ENCODE results near the gene SREBF1. TPM values are rescaled to one million over a fixed set of nuclear protein-coding genes. Genes with fewer than 3 reads are reported as not detected.

SREBF1 gene
- total and polyA plus RNA-seq, 2 experiments from 2014 or later, result 39.6 to 85.3 TPM

GRCh38 chr17:17840751-17841591, 4.2 kb upstream of the SREBF1 start (continued):
- no peak; the same call in 1 of the 2 replicates for TF ChIP-seq POLR2AphosphoS5 (IDR thresholded peaks at IDR 0.05; ENCODE audit: low read depth)
- TF ChIP-seq ZNF331 (CRISPR knock-in tag; IDR thresholded peaks at IDR 0.05; ENCODE audit: low read depth), result no peak
- no peak for TF ChIP-seq EZH2phosphoT487 (IDR thresholded peaks at IDR 0.05; ENCODE audit: unreplicated experiment)
- no peak for TF ChIP-seq EZH2 (IDR thresholded peaks at IDR 0.05; ENCODE audit: low read depth, unreplicated experiment)
- TF ChIP-seq CREB1 (CRISPR knock-in tag; IDR thresholded peaks at IDR 0.05; ENCODE audit: low read depth), result no peak
- TF ChIP-seq STAT1 (IDR thresholded peaks at IDR 0.05; ENCODE audit: unreplicated experiment), result no peak
- TF ChIP-seq, protein P1, sequence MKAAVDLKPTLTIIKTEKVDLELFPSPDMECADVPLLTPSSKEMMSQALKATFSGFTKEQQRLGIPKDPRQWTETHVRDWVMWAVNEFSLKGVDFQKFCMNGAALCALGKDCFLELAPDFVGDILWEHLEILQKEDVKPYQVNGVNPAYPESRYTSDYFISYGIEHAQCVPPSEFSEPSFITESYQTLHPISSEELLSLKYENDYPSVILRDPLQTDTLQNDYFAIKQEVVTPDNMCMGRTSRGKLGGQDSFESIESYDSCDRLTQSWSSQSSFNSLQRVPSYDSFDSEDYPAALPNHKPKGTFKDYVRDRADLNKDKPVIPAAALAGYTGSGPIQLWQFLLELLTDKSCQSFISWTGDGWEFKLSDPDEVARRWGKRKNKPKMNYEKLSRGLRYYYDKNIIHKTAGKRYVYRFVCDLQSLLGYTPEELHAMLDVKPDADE (IDR thresholded peaks at IDR 0.05), result no peak

- Histone ChIP-seq H3K9me2 (ENCODE audit: insufficient read depth) (no peaks in the 10 kb centered on the region), H2AFZ (no peak overlapping the region), H3K36me3 (ENCODE audit: insufficient read depth) (no peaks in the 10 kb centered on the region), H3K4me1 (ENCODE audit: insufficient read depth) (peaks cover 50% of the 10 kb centered on the region), H3K4me2 (peak overlapping the region; percentile 93), H3K27ac (ENCODE audit: low read depth) (peak overlapping the region; percentile 98), H3K79me2 (replicated peaks; ENCODE audit: insufficient read depth) (peaks cover 11% of the 10 kb centered on the region), H3F3A (replicated peaks; ENCODE audit: low read depth) (peaks cover 26% of the 10 kb centered on the region), H3K4me3 (peak overlapping the region; percentile 70), H3K27me3 (ENCODE audit: insufficient read depth) (no peaks in the 10 kb centered on the region), H4K20me1 (replicated peaks; ENCODE audit: insufficient read depth) (peaks cover 9% of the 10 kb centered on the region)
- peak; percentile 90 for TF ChIP-seq CREB1 (CRISPR knock-in tag; IDR thresholded peaks at IDR 0.05; ENCODE audit: low read depth)
- peak; percentile 85 for TF ChIP-seq POLR2AphosphoS5 (IDR thresholded peaks at IDR 0.05; ENCODE audit: low read depth)
- TF ChIP-seq EZH2phosphoT487 (IDR thresholded peaks at IDR 0.05; ENCODE audit: unreplicated experiment), result no peak
- TF ChIP-seq, protein P1 (IDR thresholded peaks at IDR 0.05), result 0 out of 2 replicates have a peak, but pooled peaks have one; percentile 20
- Mint-ChIP-seq H3K4me3 (peak overlapping the region; percentile 80), H3K36me3 (ENCODE audit: low read depth) (peaks cover 7% of the 10 kb centered on the region), H3K9me3 (no peaks in the 10 kb centered on the region; the same call in 2 of the 3 replicates), H3K27ac (peak overlapping the region; percentile 99), H3K4me1 (peaks cover 63% of the 10 kb centered on the region), H3K27me3 (ENCODE audit: insufficient read depth, low read depth, poor library complexity) (peaks cover 40% of the 10 kb centered on the region)
- peak; percentile 96 for DNase-seq (ENCODE audit: low spot score)
- ATAC-seq, result peak; percentile 47
Observed at GRCh38 chr17:17839791-17840707, 3.3 kb upstream of the SREBF1 start.
